Panc1 (cell line): ENCODE measurements around the gene WHRN. TPM values are rescaled to one million over a fixed set of nuclear protein-coding genes. Genes with fewer than 3 reads are reported as not detected.

Experiments
- ATAC-seq: fragments of 200-7000 bp; cut with Tn5 transposase; 2 replicates; pipeline ENCODE4 v1.9.1; 2020; ENCODE audit warnings: mild to moderate bottlenecking, moderate library complexity
- BruUV-seq: library from RNA; stranded (reverse); fragments of 400-500 nt; replicated peaks from 2 replicates; lab custom pipeline; 2021; lab: Mats Ljungman, UMichigan
- CTCF ChIA-PET: fragments of 300-600 bp; sonication (Branson Sonifier 250); formaldehyde crosslinking; loops from one replicate; lab custom pipeline; 2022; ENCODE audit warnings: antibody characterized with exemption; lab: Charles Lee
- POLR2A ChIA-PET: fragments of 300-600 bp; sonication (Branson Sonifier 250); formaldehyde crosslinking; loops from one replicate; lab custom pipeline; 2022; ENCODE audit warnings: antibody characterized with exemption; lab: Charles Lee
- DNase-seq: peaks from one replicate; pipeline ENCODE4 v3.0.0-alpha.2; 2010; ENCODE audit warnings: low read depth, low spot score
- H3K27ac ChIP-seq: 2 replicates; pipeline ENCODE4 v1.5.1; 2011; ENCODE audit warnings: mild to moderate bottlenecking, low read length, inconsistent platforms
- H3K27me3 ChIP-seq: fragments of 200-500 bp; sonication (Bioruptor generic); 2 replicates; pipeline ENCODE4 v1.6.0; 2014; ENCODE audit warnings: low read length, inconsistent platforms; ENCODE audit not compliant: control insufficient read depth, insufficient read depth
- H3K36me3 ChIP-seq: fragments of 200-500 bp; sonication (Bioruptor generic); 2 replicates; pipeline ENCODE4 v1.5.1; 2014; ENCODE audit warnings: inconsistent platforms, mild to moderate bottlenecking, low read length, moderate library complexity; ENCODE audit not compliant: control insufficient read depth, insufficient read depth
- H3K4me1 ChIP-seq: 2 replicates; pipeline ENCODE4 v1.5.1; 2011; ENCODE audit warnings: inconsistent platforms, mild to moderate bottlenecking, low read length, moderate library complexity; ENCODE audit not compliant: control insufficient read depth, insufficient read depth
- H3K4me3 ChIP-seq, 2 experiments: 2 replicates each; pipeline ENCODE4 v1.5.1; 2011 to 2012; ENCODE audit warnings: low read depth in 2 of 2, low read length in 2 of 2, mild to moderate bottlenecking in 2 of 2, inconsistent platforms in 1 of 2, moderate library complexity in 1 of 2
- H3K9me3 ChIP-seq: fragments of 200-500 bp; sonication (Bioruptor generic); 2 replicates; pipeline ENCODE4 v1.5.1; 2014; ENCODE audit warnings: low read depth, mild to moderate bottlenecking, inconsistent platforms, low read length, moderate library complexity; ENCODE audit not compliant: control insufficient read depth, insufficient read depth
- CTCF ChIP-seq: fragments of 450-650 bp; IDR thresholded peaks from 2 replicates; pipeline ENCODE4 v1.5.1; 2017; ENCODE audit warnings: mild to moderate bottlenecking
- POLR2AphosphoS5 ChIP-seq: IDR thresholded peaks from 2 replicates; pipeline ENCODE4 v1.6.1; 2012; ENCODE audit warnings: mild to moderate bottlenecking, low read depth, low read length, moderate library complexity
- REST ChIP-seq, 2 experiments: IDR thresholded peaks; 2 replicates each; pipeline ENCODE4 v1.6.1; 2011 to 2012; ENCODE audit warnings: low read depth in 2 of 2, control low read depth in 1 of 2, low read length in 1 of 2, mild to moderate bottlenecking in 1 of 2, moderate library complexity in 1 of 2; ENCODE audit not compliant: insufficient read depth in 1 of 2
- SIN3A ChIP-seq: IDR thresholded peaks from 2 replicates; pipeline ENCODE4 v1.6.1; 2012; ENCODE audit warnings: low read depth, mild to moderate bottlenecking, low read length, moderate library complexity, borderline replicate concordance; ENCODE audit not compliant: insufficient read depth
- TCF7L2 ChIP-seq: IDR thresholded peaks from 2 replicates; pipeline ENCODE4 v1.6.1; 2011; ENCODE audit warnings: mild to moderate bottlenecking, low read depth, low read length, inconsistent platforms
- in situ Hi-C: cut with HindIII; loops from 2 replicates; pipeline ENCODE4 v1.10.0; 2016; ENCODE audit warnings: low sequenced_read_pairs, low pct_unique_long_range_greater_than_20kb
- intact Hi-C: fragments of 100-400 bp; cut with micrococcal nuclease; formaldehyde crosslinking; loops from one replicate; pipeline ENCODE4 v1.10.0; 2022; ENCODE audit not compliant: unreplicated experiment
- total RNA-seq: library from RNA; stranded (reverse); gene quantifications from one replicate; pipeline ENCODE4 v1.2.1, GENCODE V29; 2021; ENCODE audit not compliant: unreplicated experiment

The WHRN gene
- total RNA-seq, 1 experiment from 2014 or later = 18.0 TPM

GRCh38 chr9:114477642-114478041 is 27.6 kb downstream of the WHRN start:
- POLR2A ChIA-PET = no interaction called here

GRCh38 chr9:114476891-114477469 is 28.3 kb downstream of the WHRN start:
- CTCF ChIA-PET = no interaction called here
- intact Hi-C loops = no loop called here

More at GRCh38 chr9:114477642-114478041, 27.6 kb downstream of the WHRN start:
- TF ChIP-seq REST (IDR thresholded peaks at IDR 0.05; ENCODE audit: insufficient read depth in 1 of 2, low read depth in 2 of 2, low read length in 1 of 2) (no peak), TCF7L2 (no peak), POLR2AphosphoS5 (no peak), CTCF (no peak), SIN3A (no peak)
- ATAC-seq (no peak), DNase-seq (no peak)
- Histone ChIP-seq H3K4me3 (no peak overlapping the region), H3K4me1 (no peaks in the 10 kb centered on the region), H3K36me3 (no peaks in the 10 kb centered on the region), H3K27ac (no peak overlapping the region), H3K9me3 (no peaks in the 10 kb centered on the region), H3K27me3 (no peaks in the 10 kb centered on the region)
- no TSS peak for BruUV-seq
- intact Hi-C loops = no loop called here
- in situ Hi-C loops = no loop called here
- CTCF ChIA-PET = no interaction called here

More at GRCh38 chr9:114476891-114477469, 28.3 kb downstream of the WHRN start:
- H3K36me3 ChIP-seq = no peaks in the 10 kb centered on the region
- POLR2A ChIA-PET = no interaction called here
- H3K4me3 ChIP-seq = no peak overlapping the region
- no peaks in the 10 kb centered on the region for H3K27me3 ChIP-seq
- in situ Hi-C loops = no loop called here
- H3K4me1 ChIP-seq = no peaks in the 10 kb centered on the region
- no peaks in the 10 kb centered on the region for H3K9me3 ChIP-seq
- ATAC-seq (no peak), DNase-seq (no peak)
- H3K27ac ChIP-seq = no peak overlapping the region
- TF ChIP-seq REST (IDR thresholded peaks at IDR 0.05; ENCODE audit: insufficient read depth in 1 of 2, low read depth in 2 of 2, low read length in 1 of 2) (no peak), CTCF (no peak), POLR2AphosphoS5 (no peak), SIN3A (no peak), TCF7L2 (no peak)
- no TSS peak for BruUV-seq
